ENCODE results near the gene UPK1A. TPM values are rescaled to one million over a fixed set of nuclear protein-coding genes. Genes with fewer than 3 reads are reported as not detected.

The UPK1A gene
- total and polyA plus RNA-seq, 9 of the 15 experiments (the other 6 are each of a cell fraction or from before 2014, with no cell fraction given) = 0.06 to 0.13 TPM; not detected in 7

GRCh38 chr19:35719402-35720162 lies 53.3 kb downstream of the UPK1A start:
- Histone ChIP-seq H3K4me1 (replicated peaks in 1 of 2; ENCODE audit: control insufficient read depth in 2 of 2, insufficient read depth in 2 of 2, low read length in 2 of 2) (peaks cover 14 to 57% of the 10 kb centered on the region in 2 experiments), H2AFZ (ENCODE audit: low read depth, low read length) (no peak overlapping the region), H3K4me3 (peak overlapping the region; percentile 96), H3K27me3 (ENCODE audit: control insufficient read depth in 2 of 2, insufficient read depth in 2 of 2, low read length in 2 of 2) (peaks cover 0 to 2% of the 10 kb centered on the region in 2 experiments; a peak in 2 of 5 replicates), H3K36me3 (ENCODE audit: control insufficient read depth, insufficient read depth, low read length) (peaks cover 51% of the 10 kb centered on the region; the same call in 2 of the 3 replicates), H3K9ac (ENCODE audit: insufficient read depth in 1 of 2, low read depth in 2 of 2, low read length in 2 of 2) (peak overlapping the region; percentile 85 to 98), H3K27ac (ENCODE audit: extremely low read depth, low read depth, low read length) (peak overlapping the region; percentile 44; the same call in 1 of the 3 replicates), H3K79me2 (ENCODE audit: control insufficient read depth, insufficient read depth, low read length) (peaks cover 33% of the 10 kb centered on the region), H4K20me1 (replicated peaks; ENCODE audit: control insufficient read depth, insufficient read depth, low read length) (0 out of 2 replicates have a peak, but pooled peaks cover 11% of the 10 kb centered on the region), H3K4me2 (ENCODE audit: insufficient read depth, low read length) (peak overlapping the region; percentile 90), H3K9me1 (ENCODE audit: control insufficient read depth, insufficient read depth, low read length) (no peaks in the 10 kb centered on the region), H3K9me3 (replicated peaks; ENCODE audit: control insufficient read depth, insufficient read depth, low read depth, low read length) (no peaks in the 10 kb centered on the region)
- ChIA-PET POLR2A (interaction anchor here (1.2 to 1.9 kb wide), 3 partner anchors 9 to 404 kb away, joined by 3 to 12 read pairs (median 5); no protein-coding TSS in a partner anchor), CTCF (ENCODE audit: low intra/inter-chr PET ratio) (no interaction called here)
- WGBS (ENCODE audit: insufficient coverage, low coverage, missing lambda C conversion rate) = 88% methylated on average over 24 of the region's 32 CpGs
- TF ChIP-seq HSF4 (CRISPR knock-in tag; IDR thresholded peaks at IDR 0.05; ENCODE audit: borderline replicate concordance) (no peak), TFAP4 (CRISPR knock-in tag; IDR thresholded peaks at IDR 0.05; ENCODE audit: borderline replicate concordance) (0 out of 2 replicates have a peak, but pooled peaks have one; percentile 16), POLR2G (IDR thresholded peaks at IDR 0.05; ENCODE audit: low read depth, low read length) (0 out of 2 replicates have a peak, but pooled peaks have one; percentile 37), RBFOX2 (IDR thresholded peaks at IDR 0.05; ENCODE audit: low read depth, low read length) (peak; percentile 64)
- intact Hi-C loops (cut with micrococcal nuclease) (no loop called here), in situ Hi-C loops (cut with MboI) (no loop called here)
- FAIRE-seq (no peak), DNase-seq (ENCODE audit: extremely low read depth in 1 of 4, low spot score in 3 of 4) (no peak), ATAC-seq (no peak)
- BruUV-seq (replicated peaks) = no TSS peak

Data from K562 (cell line).